ENCODE results near the gene TANGO6.
A peak's percentile ranks its signal among the peaks of the same experiment; 100 is the strongest.
"Not testable (repeated sequence)": the region's sequence is repeated elsewhere in the genome, so short reads cannot be mapped to it uniquely, and the experiment has no call there.

TANGO6 gene

GRCh38 chr16:69049603-69050375 lies 206.5 kb downstream of the TANGO6 start:
- FAIRE-seq (no peak), DNase-seq (ENCODE audit: low spot score) (no peak)

GRCh38 chr16:69051517-69051830 lies 208.1 kb downstream of the TANGO6 start:
- not testable (repeated sequence) for DNase-seq (ENCODE audit: low spot score); FAIRE-seq

- FAIRE-seq, result no peak
- DNase-seq (ENCODE audit: low spot score), result no peak
Observed at GRCh38 chr16:69055008-69055407, 211.7 kb downstream of the TANGO6 start.

- DNase-seq (ENCODE audit: low spot score), result no peak
- no peak for FAIRE-seq
Observed at GRCh38 chr16:69055980-69056379, 212.6 kb downstream of the TANGO6 start.

- DNase-seq (ENCODE audit: low spot score), result no peak
- no peak for FAIRE-seq
Observed at GRCh38 chr16:69056421-69056820, 213.1 kb downstream of the TANGO6 start.

GRCh38 chr16:69057400-69058378 lies 214.4 kb downstream of the TANGO6 start:
- DNase-seq (ENCODE audit: low spot score) (peak; percentile 87), FAIRE-seq (peak; percentile 94)

- DNase-seq (ENCODE audit: low spot score) (peak; percentile 68), FAIRE-seq (peak; percentile 83)
Observed at GRCh38 chr16:69063491-69063890, 220.2 kb downstream of the TANGO6 start.

GRCh38 chr16:69064124-69064763 lies 220.9 kb downstream of the TANGO6 start:
- peak; percentile 82 for FAIRE-seq
- DNase-seq (ENCODE audit: low spot score), result peak; percentile 92

- no peak for FAIRE-seq
- DNase-seq (ENCODE audit: low spot score), result no peak
Observed at GRCh38 chr16:69064764-69065313, 221.5 kb downstream of the TANGO6 start.

GRCh38 chr16:69069504-69069903 lies 226.2 kb downstream of the TANGO6 start:
- DNase-seq (ENCODE audit: low spot score) (no peak), FAIRE-seq (no peak)

- FAIRE-seq (no peak), DNase-seq (ENCODE audit: low spot score) (no peak)
Observed at GRCh38 chr16:69071036-69071435, 227.7 kb downstream of the TANGO6 start.

- no peak for FAIRE-seq
Observed at GRCh38 chr16:69072640-69072974, 229.3 kb downstream of the TANGO6 start.

GRCh38 chr16:69073181-69073702 lies 229.9 kb downstream of the TANGO6 start:
- peak; percentile 93 for FAIRE-seq
- DNase-seq (ENCODE audit: low spot score), result peak; percentile 99

More at GRCh38 chr16:69072640-69072974, 229.3 kb downstream of the TANGO6 start:
- no peak for DNase-seq (ENCODE audit: low spot score)

- FAIRE-seq, result peak; percentile 96
- peak; percentile 99 for DNase-seq (ENCODE audit: low spot score)
Observed at GRCh38 chr16:69077251-69077650, 233.9 kb downstream of the TANGO6 start.

GRCh38 chr16:69078073-69078472 lies 234.7 kb downstream of the TANGO6 start:
- no peak for FAIRE-seq

GRCh38 chr16:69079697-69080096 lies 236.4 kb downstream of the TANGO6 start:
- FAIRE-seq (no peak), DNase-seq (ENCODE audit: low spot score) (no peak)

More at GRCh38 chr16:69078073-69078472, 234.7 kb downstream of the TANGO6 start:
- no peak for DNase-seq (ENCODE audit: low spot score)

- FAIRE-seq (no peak), DNase-seq (ENCODE audit: low spot score) (no peak)
Observed at GRCh38 chr16:69083306-69083941, 240.1 kb downstream of the TANGO6 start.

GRCh38 chr16:69084289-69084688 lies 241.0 kb downstream of the TANGO6 start:
- FAIRE-seq, result no peak
- no peak for DNase-seq (ENCODE audit: low spot score)

- DNase-seq (ENCODE audit: low spot score), result no peak
- no peak for FAIRE-seq
Observed at GRCh38 chr16:69085032-69085695, 241.8 kb downstream of the TANGO6 start.

- FAIRE-seq, result no peak
- no peak for DNase-seq (ENCODE audit: low spot score)
Observed at GRCh38 chr16:69087161-69087581, 243.8 kb downstream of the TANGO6 start.
